Suppressor macrophage treated with lipopolysaccharide for 1 hour (primary cell): ENCODE measurements around the gene GRPR.
"Not testable (repeated sequence)": the region's sequence is repeated elsewhere in the genome, so short reads cannot be mapped to it uniquely, and the experiment has no call there.

Source experiments
- DNase-seq, 3 donors: peaks; one replicate each; pipeline ENCODE4 v3.0.0-alpha.2; 2020 to 2022

The GRPR gene

DNA sequence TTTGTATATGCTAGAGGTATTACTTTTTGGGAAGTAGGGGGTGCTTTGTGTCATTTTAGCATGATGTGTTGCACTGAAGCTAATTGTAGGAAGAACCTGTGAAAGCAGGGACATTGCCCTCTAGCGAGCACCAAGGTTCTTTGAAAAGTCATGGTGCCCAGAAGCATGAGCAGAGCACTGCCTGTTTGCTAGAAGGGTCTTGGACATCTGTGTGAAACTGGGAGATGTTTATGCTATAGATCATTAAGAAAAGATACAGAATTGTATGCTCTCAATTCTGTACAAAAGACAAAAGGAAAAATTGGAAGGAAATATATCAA, 14.7 kb downstream of the GRPR start:
- DNase-seq, result peak in 1 of 3 donors; percentile 12

DNA sequence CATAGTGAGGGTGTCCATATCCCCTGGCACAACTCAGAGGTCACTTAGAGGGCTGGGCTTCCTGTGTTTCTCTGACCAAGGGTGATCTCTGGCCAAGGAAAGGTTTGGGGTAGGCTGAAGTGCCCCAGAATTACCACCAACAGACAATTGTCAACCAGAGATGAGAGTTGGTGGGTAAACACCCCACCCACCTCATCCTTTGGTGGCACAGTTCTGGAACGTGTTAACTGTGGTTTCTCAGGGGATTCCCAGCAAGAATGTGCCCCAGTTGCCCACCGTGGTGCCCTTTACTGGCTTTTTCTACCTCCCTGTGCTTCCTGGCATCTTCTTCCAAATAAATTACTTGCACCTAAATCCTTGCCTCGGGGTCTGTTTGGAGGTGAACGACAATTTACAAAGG, 17.1 kb downstream of the GRPR start:
- DNase-seq, result no peak

DNA sequence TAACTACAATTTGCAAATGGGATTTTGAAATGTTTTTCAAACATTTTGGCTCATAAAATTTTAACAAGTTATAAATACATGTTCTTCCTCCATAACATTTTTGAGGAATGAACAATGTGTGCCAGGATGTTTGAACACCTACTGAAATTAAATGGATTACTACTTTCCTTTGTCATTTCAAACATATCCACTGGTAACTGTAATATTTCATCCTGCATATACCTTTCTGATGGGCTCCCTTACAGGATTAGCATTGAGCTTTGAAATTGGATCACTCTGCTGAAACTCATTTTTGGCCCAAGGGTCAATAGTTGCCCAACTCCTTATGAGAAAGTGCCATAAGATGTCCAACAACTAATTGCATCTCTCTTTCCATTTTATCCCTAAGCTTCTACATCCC, 17.6 kb downstream of the GRPR start:
- no peak for DNase-seq

GRCh38 chrX:16141422-16142245, 18.3 kb downstream of the GRPR start:
- DNase-seq, result no peak

- DNase-seq, result no peak
These were observed 18.8 kb downstream of the GRPR start for GRCh38 chrX:16142246-16142558.

DNA sequence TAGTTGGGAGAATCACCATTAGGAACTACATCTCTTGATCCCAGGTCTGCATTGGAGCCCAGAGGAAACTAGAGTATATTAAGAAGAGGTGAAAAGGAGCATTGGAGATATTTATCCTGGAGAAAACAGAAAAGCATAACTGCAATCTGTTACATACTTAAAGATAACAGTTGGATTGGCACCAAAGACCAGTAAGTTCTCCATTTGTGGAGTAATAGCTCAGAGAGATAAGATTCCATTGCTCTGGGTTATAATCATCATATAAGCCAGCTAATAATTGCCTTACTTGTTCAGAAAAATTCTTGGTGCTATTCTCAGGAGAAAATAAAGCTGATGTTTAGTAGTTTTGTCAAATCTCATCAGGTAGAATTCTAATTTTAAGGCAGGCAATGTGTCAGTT, 20.6 kb downstream of the GRPR start:
- no peak for DNase-seq

- no peak for DNase-seq
These were observed 21.1 kb downstream of the GRPR start for GRCh38 chrX:16144420-16144819.

DNA sequence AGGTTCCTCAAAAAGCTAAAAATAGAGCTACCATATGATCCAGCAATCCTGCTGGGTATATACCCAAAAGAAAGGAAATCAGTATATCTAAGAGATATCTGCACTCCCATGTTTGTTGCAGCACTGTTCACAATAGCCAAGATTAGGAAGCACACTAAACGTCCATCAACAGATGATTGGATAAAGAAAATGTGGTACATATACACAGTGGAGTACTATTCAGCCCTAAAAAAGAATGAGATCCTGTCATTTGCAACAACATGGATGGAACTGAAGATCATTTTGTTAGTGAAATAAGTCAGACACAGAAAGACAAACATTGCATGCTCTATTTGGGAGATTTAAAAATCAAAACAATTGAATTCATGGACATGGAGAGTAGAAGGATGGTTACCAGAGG, 21.7 kb downstream of the GRPR start:
- DNase-seq, result not testable (repeated sequence)

DNA sequence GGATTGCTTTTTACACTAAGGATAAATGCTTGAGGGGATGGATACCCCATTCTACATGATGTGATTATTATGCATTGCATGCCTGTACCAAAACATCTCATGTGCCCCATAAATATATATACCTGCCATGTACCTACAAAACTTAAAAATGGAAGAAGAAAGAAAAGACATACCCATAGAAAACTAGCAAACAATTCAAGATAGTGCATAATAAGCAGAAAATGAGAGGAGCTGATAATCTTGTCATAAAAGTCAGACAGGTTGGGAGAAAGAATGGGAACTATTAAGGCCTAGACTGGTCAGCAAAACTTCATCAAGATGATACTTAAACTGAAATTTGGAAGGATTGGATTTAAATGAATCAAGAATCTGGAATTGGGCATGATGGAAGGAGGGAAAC, 22.3 kb downstream of the GRPR start:
- DNase-seq, result no peak

- DNase-seq, result no peak
These were observed 25.5 kb downstream of the GRPR start for GRCh38 chrX:16148896-16149295.

- no peak for DNase-seq
These were observed 32.3 kb downstream of the GRPR start for GRCh38 chrX:16155581-16156096.

GRCh38 chrX:16156692-16157331, 33.4 kb downstream of the GRPR start:
- DNase-seq, result no peak

DNA sequence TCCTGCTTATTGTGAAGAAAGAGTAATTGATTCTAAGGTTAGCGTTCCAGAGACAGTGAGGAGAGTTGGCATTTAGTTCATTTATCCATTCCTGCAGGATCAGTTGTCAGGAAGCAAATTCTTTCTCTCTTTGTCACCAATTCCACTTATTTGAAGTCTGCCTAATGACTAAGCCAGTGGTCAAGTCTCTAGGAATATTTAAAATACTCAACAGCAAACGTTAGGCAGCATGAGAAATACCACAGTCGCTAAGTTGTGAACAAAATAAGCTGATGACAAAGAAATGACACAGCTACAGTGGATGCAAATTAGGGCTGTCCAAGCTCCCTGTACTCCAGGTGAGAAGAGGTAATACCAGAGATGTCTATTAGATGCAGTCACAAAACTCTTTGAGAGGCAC, 37.4 kb downstream of the GRPR start:
- no peak for DNase-seq

- not testable (repeated sequence) for DNase-seq
These were observed 37.8 kb downstream of the GRPR start for GRCh38 chrX:16161173-16161572.

GRCh38 chrX:16162391-16162790, 39.0 kb downstream of the GRPR start:
- no peak for DNase-seq

- DNase-seq, result no peak
These were observed 41.4 kb downstream of the GRPR start for GRCh38 chrX:16164748-16165147.

- no peak for DNase-seq
These were observed 43.8 kb downstream of the GRPR start, which contains the start of gene MAGEB17 for GRCh38 chrX:16167181-16167580. Gene MAGEB17, plus strand, starts transcription at chrX:16167481. Its CDS starts 2,902 bp downstream, at chrX:16170383.

DNA sequence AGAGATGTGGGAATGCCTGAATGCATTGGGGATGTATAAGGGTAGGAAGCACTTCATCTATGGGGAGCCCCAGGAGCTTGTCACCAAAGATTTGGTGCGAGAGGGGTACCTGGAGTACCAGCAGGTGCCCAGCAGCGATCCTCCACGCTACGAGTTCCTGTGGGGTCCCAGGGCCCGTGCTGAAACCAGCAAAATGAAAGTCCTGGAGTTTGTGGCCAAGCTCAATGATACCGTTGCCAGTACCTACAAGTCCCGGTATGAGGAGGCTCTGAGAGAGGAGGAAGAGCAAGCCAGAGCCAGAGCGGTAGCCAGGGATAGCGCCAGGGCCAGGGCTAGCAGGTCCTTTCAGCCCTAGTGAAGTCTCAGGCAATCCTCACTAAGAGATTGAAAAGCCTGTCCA, 47.7 kb downstream of the GRPR start:
- no peak for DNase-seq

DNA sequence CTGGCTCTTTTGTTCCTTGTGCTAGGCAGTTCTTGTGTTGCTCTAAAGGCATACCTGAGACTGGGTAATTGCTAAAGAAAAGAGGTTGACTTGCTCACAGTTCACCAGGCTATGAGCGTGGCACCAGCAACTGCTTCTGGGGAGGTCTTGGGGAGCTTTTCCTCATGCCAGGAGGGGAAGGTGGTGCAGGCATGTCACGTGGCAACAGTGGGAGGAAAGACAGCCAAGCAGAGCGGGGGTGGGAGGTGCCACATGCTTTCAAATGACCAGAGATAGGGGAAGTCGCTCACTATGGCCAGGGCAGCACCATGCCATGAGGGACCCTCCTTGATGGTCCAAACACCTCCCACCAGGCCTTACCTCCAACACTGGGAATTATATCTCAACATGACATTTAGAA, 48.6 kb downstream of the GRPR start:
- DNase-seq, result no peak

- no peak for DNase-seq
These were observed 49.0 kb downstream of the GRPR start for GRCh38 chrX:16172391-16172790.

GRCh38 chrX:16175329-16176061, 52.1 kb downstream of the GRPR start:
- no peak for DNase-seq

GRCh38 chrX:16177260-16177659, 53.9 kb downstream of the GRPR start:
- no peak for DNase-seq

- not testable (repeated sequence) for DNase-seq
These were observed 60.5 kb downstream of the GRPR start for GRCh38 chrX:16183843-16184242.

- DNase-seq, result peak; percentile 54 to 81 (median 73)
These were observed 62.4 kb downstream of the GRPR start for GRCh38 chrX:16185725-16186136.
